ENCODE measurements around the gene FSHR. TPM values are rescaled to one million over a fixed set of nuclear protein-coding genes. Genes with fewer than 3 reads are reported as not detected.

The FSHR gene
- total and polyA plus RNA-seq, 9 donors, result 0.22 to 4.0 (median 1.8) TPM

- H3K36me3 ChIP-seq, result no peaks in the 10 kb centered on the region
- H3K9me3 ChIP-seq, result no peaks in the 10 kb centered on the region
- TF ChIP-seq POLR2A (IDR thresholded peaks at IDR 0.05), result no peak
- no peak for TF ChIP-seq EP300 (IDR thresholded peaks at IDR 0.05)
- TF ChIP-seq CTCF (IDR thresholded peaks at IDR 0.05), result no peak
- intact Hi-C loops (cut with DNase I), result no loop called here
- H3K27ac ChIP-seq, result no peak overlapping the region
- no peak for DNase-seq
- no peak overlapping the region for H3K4me3 ChIP-seq
- no peaks in the 10 kb centered on the region for H3K4me1 ChIP-seq (ENCODE audit: insufficient read depth)
- no peaks in the 10 kb centered on the region for H3K27me3 ChIP-seq
- 73 to 85% (median 76%) methylated on average over 3 of the region's 3 CpGs for WGBS, 3 donors
Observed at GRCh38 chr2:49146401-49146800, 7.9 kb downstream of the FSHR start.

- 67 to 78% (median 72%) methylated on average over 1 of the region's 1 CpG for WGBS, 3 donors
- Histone ChIP-seq H3K27me3 (no peaks in the 10 kb centered on the region), H3K36me3 (no peaks in the 10 kb centered on the region), H3K27ac (no peak overlapping the region), H3K9me3 (no peaks in the 10 kb centered on the region), H3K4me3 (no peak overlapping the region), H3K4me1 (ENCODE audit: insufficient read depth) (no peaks in the 10 kb centered on the region)
- TF ChIP-seq CTCF (IDR thresholded peaks at IDR 0.05) (no peak), EP300 (IDR thresholded peaks at IDR 0.05) (no peak), POLR2A (IDR thresholded peaks at IDR 0.05) (no peak)
- intact Hi-C loops (cut with DNase I), result no loop called here
- DNase-seq, result no peak
Observed at GRCh38 chr2:49131801-49132200, 22.5 kb downstream of the FSHR start.

- H3K4me1 ChIP-seq (ENCODE audit: insufficient read depth), result no peaks in the 10 kb centered on the region
- DNase-seq, result no peak
- no peaks in the 10 kb centered on the region for H3K27me3 ChIP-seq
- no peak overlapping the region for H3K4me3 ChIP-seq
- 56 to 72% (median 60%) methylated on average over 1 of the region's 1 CpG for WGBS, 3 donors
- no peaks in the 10 kb centered on the region for H3K9me3 ChIP-seq
- intact Hi-C loops (cut with DNase I), result no loop called here
- no peak for TF ChIP-seq EP300 (IDR thresholded peaks at IDR 0.05)
- TF ChIP-seq CTCF (IDR thresholded peaks at IDR 0.05), result no peak
- no peak for TF ChIP-seq POLR2A (IDR thresholded peaks at IDR 0.05)
- H3K36me3 ChIP-seq, result no peaks in the 10 kb centered on the region
- no peak overlapping the region for H3K27ac ChIP-seq
Observed at GRCh38 chr2:49129034-49129433, 25.3 kb downstream of the FSHR start.

- H3K4me3 ChIP-seq, result no peak overlapping the region
- H3K27me3 ChIP-seq, result no peaks in the 10 kb centered on the region
- no peaks in the 10 kb centered on the region for H3K4me1 ChIP-seq (ENCODE audit: insufficient read depth)
- intact Hi-C loops (cut with DNase I), result no loop called here
- no peaks in the 10 kb centered on the region for H3K9me3 ChIP-seq
- no peaks in the 10 kb centered on the region for H3K36me3 ChIP-seq
- no peak overlapping the region for H3K27ac ChIP-seq
- no peak for TF ChIP-seq CTCF (IDR thresholded peaks at IDR 0.05)
- TF ChIP-seq EP300 (IDR thresholded peaks at IDR 0.05), result no peak
- TF ChIP-seq POLR2A (IDR thresholded peaks at IDR 0.05), result no peak
- no peak for DNase-seq
- WGBS, 3 donors, result 0 to 77% (median 2%) methylated on average over 1 of the region's 1 CpG
Observed at GRCh38 chr2:49123600-49123999, 30.7 kb downstream of the FSHR start.

- H3K4me3 ChIP-seq, result no peak overlapping the region
- no peaks in the 10 kb centered on the region for H3K9me3 ChIP-seq
- intact Hi-C loops (cut with DNase I), result no loop called here
- no peak overlapping the region for H3K27ac ChIP-seq
- WGBS, 3 donors, result 79 to 83% (median 81%) methylated on average over 4 of the region's 4 CpGs
- DNase-seq, result no peak
- H3K4me1 ChIP-seq (ENCODE audit: insufficient read depth), result no peaks in the 10 kb centered on the region
- TF ChIP-seq EP300 (IDR thresholded peaks at IDR 0.05), result no peak
- TF ChIP-seq CTCF (IDR thresholded peaks at IDR 0.05), result no peak
- TF ChIP-seq POLR2A (IDR thresholded peaks at IDR 0.05), result no peak
- no peaks in the 10 kb centered on the region for H3K27me3 ChIP-seq
- H3K36me3 ChIP-seq, result no peaks in the 10 kb centered on the region
Observed at GRCh38 chr2:49122107-49122506, 32.2 kb downstream of the FSHR start.
